OCI-LY7 (cell line): ENCODE measurements around the gene DNAJC7. TPM values are rescaled to one million over a fixed set of nuclear protein-coding genes. Genes with fewer than 3 reads are reported as not detected.
A peak's percentile ranks its signal among the peaks of the same experiment; 100 is the strongest.

ENCODE experiments used
- BruUV-seq: library from RNA; stranded (reverse); fragments of 400-500 nt; replicated peaks from 2 replicates; lab custom pipeline; 2021; lab: Mats Ljungman, UMichigan
- CTCF ChIA-PET: fragments of 300-600 bp; sonication (Branson Sonifier 250); formaldehyde crosslinking; loops from one replicate; lab custom pipeline; 2022; ENCODE audit warnings: antibody characterized with exemption; ENCODE audit not compliant: unreplicated experiment; lab: Charles Lee
- POLR2A ChIA-PET: fragments of 300-600 bp; sonication (Branson Sonifier 250); formaldehyde crosslinking; loops from one replicate; lab custom pipeline; 2022; ENCODE audit warnings: antibody characterized with exemption; lab: Charles Lee
- DNase-seq: peaks from one replicate; pipeline ENCODE4 v3.0.0-alpha.2; 2015; ENCODE audit warnings: low spot score
- H2AFZ ChIP-seq: fragments of 200-600 bp; sonication (generic), shearing (Covaris generic); 2 replicates; pipeline ENCODE4 v1.6.1; 2014; ENCODE audit warnings: mild to moderate bottlenecking, antibody characterized with exemption, low read length, moderate library complexity
- H3K27ac ChIP-seq: fragments of 200-600 bp; sonication (generic); 2 replicates; pipeline ENCODE4 v1.5.1; 2014; ENCODE audit warnings: mixed run types, low read depth, mild to moderate bottlenecking, moderate library complexity, low read length, inconsistent platforms; ENCODE audit not compliant: poor library complexity, severe bottlenecking
- H3K36me3 ChIP-seq: fragments of 200-600 bp; sonication (generic); 2 replicates; pipeline ENCODE4 v1.6.1; 2014; ENCODE audit warnings: mild to moderate bottlenecking, antibody characterized with exemption, low read length, moderate library complexity, mixed read lengths; ENCODE audit not compliant: insufficient read depth
- H3K4me1 ChIP-seq: fragments of 200-600 bp; sonication (generic); 2 replicates; pipeline ENCODE4 v1.5.1; 2014; ENCODE audit warnings: mild to moderate bottlenecking, low read length; ENCODE audit not compliant: insufficient read depth, poor library complexity, severe bottlenecking
- H3K4me2 ChIP-seq: fragments of 200-600 bp; sonication (generic); 2 replicates; pipeline ENCODE4 v1.6.1; 2014; ENCODE audit warnings: mild to moderate bottlenecking, low read length
- H3K4me3 ChIP-seq: fragments of 200-600 bp; sonication (generic); 2 replicates; pipeline ENCODE4 v1.5.1; 2014; ENCODE audit warnings: mild to moderate bottlenecking, low read depth, low read length; ENCODE audit not compliant: poor library complexity, severe bottlenecking
- H3K79me2 ChIP-seq: fragments of 200-600 bp; sonication (generic); 2 replicates; pipeline ENCODE4 v1.6.1; 2016; ENCODE audit warnings: low read depth, mild to moderate bottlenecking, low read length, moderate library complexity, mixed read lengths; ENCODE audit not compliant: insufficient read depth
- H3K9me2 ChIP-seq: fragments of 200-600 bp; sonication (generic); 2 replicates; pipeline ENCODE4 v1.6.1; 2016; ENCODE audit warnings: mild to moderate bottlenecking, low read length, mixed read lengths; ENCODE audit not compliant: insufficient read depth
- H3K9me3 ChIP-seq: fragments of 200-600 bp; sonication (generic); 2 replicates; pipeline ENCODE4 v1.6.1; 2014; ENCODE audit warnings: mild to moderate bottlenecking, mixed run types, low read length, mixed read lengths
- H4K20me1 ChIP-seq: fragments of 200-600 bp; sonication (generic); 2 replicates; pipeline ENCODE4 v1.6.1; 2014; ENCODE audit warnings: mild to moderate bottlenecking, antibody characterized with exemption, low read length, moderate library complexity, mixed read lengths; ENCODE audit not compliant: insufficient read depth
- CTCF ChIP-seq: fragments of 200-600 bp; sonication (generic); conservative IDR thresholded peaks from 2 replicates; pipeline ENCODE4 v1.5.1; 2014; ENCODE audit warnings: mild to moderate bottlenecking, antibody characterized with exemption, low read length, moderate library complexity, mixed read lengths
- EZH2phosphoT487 ChIP-seq: fragments of 200-600 bp; sonication (generic); IDR thresholded peaks from 2 replicates; pipeline ENCODE4 v1.6.1; 2018; ENCODE audit warnings: low read depth, borderline replicate concordance, mild to moderate bottlenecking, mixed run types, antibody characterized with exemption, low read length, moderate library complexity, mixed read lengths
- intact Hi-C: fragments of 100-400 bp; cut with micrococcal nuclease; formaldehyde crosslinking; loops from one replicate; pipeline ENCODE4 v1.10.0; 2022; ENCODE audit not compliant: unreplicated experiment
- total RNA-seq, 2 experiments: library from RNA; depleted of rRNA in 1 of 2; stranded (reverse); fragments of >200 nt in 1 of 2; shearing (Covaris generic) in 1 of 2; gene quantifications; 2 replicates each; pipeline ENCODE4 v1.2.3, GENCODE V29; 2014 to 2022

Gene DNAJC7
- total RNA-seq, 2 experiments from 2014 or later: 76.4 to 124 TPM

- TSS peak; percentile 98 for BruUV-seq
- TF ChIP-seq EZH2phosphoT487 (no peak), CTCF (peak; percentile 52; the same call in 1 of the 2 replicates)
- intact Hi-C loops: no loop called here
- peaks cover 21% of the 10 kb centered on the region for H3K4me1 ChIP-seq
- no peaks in the 10 kb centered on the region for H3K36me3 ChIP-seq
- H2AFZ ChIP-seq: peak within 1 kb of the TSS; percentile 82
- peak within 1 kb of the TSS; percentile 71 for H3K4me3 ChIP-seq
- H4K20me1 ChIP-seq: no peaks in the 10 kb centered on the region
- ChIA-PET CTCF (interaction anchor here (0.6 to 1.1 kb wide), 2 partner anchors 32 to 183 kb away, joined by 3 to 4 read pairs; no protein-coding TSS in a partner anchor), POLR2A (interaction anchor here (0.8 to 1.3 kb wide), 3 partner anchors 9 to 41 kb away, joined by 3 to 4 read pairs (median 3); no protein-coding TSS in a partner anchor)
- H3K9me3 ChIP-seq: no peaks in the 10 kb centered on the region
- H3K79me2 ChIP-seq: peaks cover 7% of the 10 kb centered on the region; the same call in 1 of the 2 replicates
- peak within 1 kb of the TSS; percentile 34 for H3K27ac ChIP-seq
- H3K4me2 ChIP-seq: peak within 1 kb of the TSS; percentile 91
- no peaks in the 10 kb centered on the region for H3K9me2 ChIP-seq
- DNase-seq: peak; percentile 95
Measured at GRCh38 chr17:41930009-41930832, 87.0 kb downstream of the DNAJC7 start, which contains the start of gene ODAD4. ODAD4 (plus strand) TSS chr17:41930617; CDS start chr17:41930724, 107 bp downstream.

- POLR2A ChIA-PET: interaction anchor here (0.6 to 1.4 kb wide), 2 partner anchors 10 to 105 kb away, joined by 3 to 4 read pairs; partner anchors contain the start of gene ACLY
- H3K4me1 ChIP-seq: peaks cover 21% of the 10 kb centered on the region
- H3K9me3 ChIP-seq: no peaks in the 10 kb centered on the region
- DNase-seq: no peak
- BruUV-seq: no TSS peak
- no peaks in the 10 kb centered on the region for H3K36me3 ChIP-seq
- CTCF ChIA-PET: no interaction called here
- peaks cover 7% of the 10 kb centered on the region; the same call in 1 of the 2 replicates for H3K79me2 ChIP-seq
- H3K9me2 ChIP-seq: no peaks in the 10 kb centered on the region
- no peaks in the 10 kb centered on the region for H4K20me1 ChIP-seq
- H3K4me3 ChIP-seq: peak overlapping the region; percentile 71
- no peak overlapping the region for H2AFZ ChIP-seq
- intact Hi-C loops: no loop called here
- H3K27ac ChIP-seq: no peak overlapping the region
- TF ChIP-seq EZH2phosphoT487: no peak
- TF ChIP-seq CTCF: no peak
- H3K4me2 ChIP-seq: peak overlapping the region; percentile 91; the same call in 1 of the 2 replicates
Measured at GRCh38 chr17:41928693-41929251, 88.5 kb downstream of the DNAJC7 start.

Other genes with a start within 250 kb of the DNAJC7 start
- gene JUP, start 230.7 kb downstream of the DNAJC7 start, total RNA-seq (2014; rRNA removed; shearing (Covaris generic)): 29.9 and 40.5 TPM in 2 replicates
- 62.0 and 69.3 TPM in 2 replicates for gene JUP, start 230.7 kb downstream of the DNAJC7 start, total RNA-seq (2022)
- 0.08 TPM in 1 of 2 replicates, not detected in the other for gene P3H4, start 205.5 kb downstream of the DNAJC7 start, total RNA-seq (2014; rRNA removed; shearing (Covaris generic))
- 2.2 and 2.6 TPM in 2 replicates for gene P3H4, start 205.5 kb downstream of the DNAJC7 start, total RNA-seq (2022)
- 1.5 TPM in 1 of 2 replicates, not detected in the other for gene FKBP10, start 204.4 kb downstream of the DNAJC7 start, total RNA-seq (2014; rRNA removed; shearing (Covaris generic))
- 7.3 and 7.8 TPM in 2 replicates for gene FKBP10, start 204.4 kb downstream of the DNAJC7 start, total RNA-seq (2022)
- gene NT5C3B, start 181.2 kb downstream of the DNAJC7 start, total RNA-seq (2014; rRNA removed; shearing (Covaris generic)): 0.16 TPM in 1 of 2 replicates, not detected in the other
- 10.0 and 12.1 TPM in 2 replicates for gene NT5C3B, start 181.2 kb downstream of the DNAJC7 start, total RNA-seq (2022)
- gene KLHL10, start 179.6 kb downstream of the DNAJC7 start, total RNA-seq (2014; rRNA removed; shearing (Covaris generic)): not detected in 2 replicates
- gene KLHL10, start 179.6 kb downstream of the DNAJC7 start, total RNA-seq (2022): not detected in 2 replicates
- gene KLHL11, start 152.0 kb downstream of the DNAJC7 start, total RNA-seq (2014; rRNA removed; shearing (Covaris generic)): 29.9 and 35.4 TPM in 2 replicates
- 20.5 and 20.9 TPM in 2 replicates for gene KLHL11, start 152.0 kb downstream of the DNAJC7 start, total RNA-seq (2022)
- gene ACLY, start 98.5 kb downstream of the DNAJC7 start, total RNA-seq (2014; rRNA removed; shearing (Covaris generic)): 102 and 105 TPM in 2 replicates
- 203 and 222 TPM in 2 replicates for gene ACLY, start 98.5 kb downstream of the DNAJC7 start, total RNA-seq (2022)
- 1.1 and 3.2 TPM in 2 replicates for gene ODAD4, start 86.8 kb downstream of the DNAJC7 start, total RNA-seq (2014; rRNA removed; shearing (Covaris generic))
- 1.3 TPM in 2 replicates for gene ODAD4, start 86.8 kb downstream of the DNAJC7 start, total RNA-seq (2022)
- gene CNP, start 50.6 kb downstream of the DNAJC7 start, total RNA-seq (2014; rRNA removed; shearing (Covaris generic)): 33.8 and 34.1 TPM in 2 replicates
- gene CNP, start 50.6 kb downstream of the DNAJC7 start, total RNA-seq (2022): 43.9 and 50.6 TPM in 2 replicates
- 34.8 and 40.2 TPM in 2 replicates for gene NKIRAS2, start 2.7 kb upstream of the DNAJC7 start, total RNA-seq (2014; rRNA removed; shearing (Covaris generic))
- 32.8 and 38.1 TPM in 2 replicates for gene NKIRAS2, start 2.7 kb upstream of the DNAJC7 start, total RNA-seq (2022)
- 0.10 and 0.25 TPM in 2 replicates for gene C17orf113, start 33.2 kb upstream of the DNAJC7 start, total RNA-seq (2014; rRNA removed; shearing (Covaris generic))
- 0.25 TPM in 1 of 2 replicates, not detected in the other for gene C17orf113, start 33.2 kb upstream of the DNAJC7 start, total RNA-seq (2022)
- gene ZNF385C, start 81.0 kb upstream of the DNAJC7 start, total RNA-seq (2014; rRNA removed; shearing (Covaris generic)): 0.21 and 0.85 TPM in 2 replicates
- 0.26 and 0.67 TPM in 2 replicates for gene ZNF385C, start 81.0 kb upstream of the DNAJC7 start, total RNA-seq (2022)
- 7.7 and 10.3 TPM in 2 replicates for gene DHX58, start 95.3 kb upstream of the DNAJC7 start, total RNA-seq (2014; rRNA removed; shearing (Covaris generic))
- gene DHX58, start 95.3 kb upstream of the DNAJC7 start, total RNA-seq (2022): 19.4 and 23.7 TPM in 2 replicates
- 56.1 and 73.0 TPM in 2 replicates for gene KAT2A, start 103.9 kb upstream of the DNAJC7 start, total RNA-seq (2014; rRNA removed; shearing (Covaris generic))
- 89.8 and 95.2 TPM in 2 replicates for gene KAT2A, start 103.9 kb upstream of the DNAJC7 start, total RNA-seq (2022)
- 0.16 TPM in 1 of 2 replicates, not detected in the other for gene HSPB9, start 105.4 kb upstream of the DNAJC7 start, total RNA-seq (2014; rRNA removed; shearing (Covaris generic))
- not detected in 2 replicates for gene HSPB9, start 105.4 kb upstream of the DNAJC7 start, total RNA-seq (2022)
- 37.3 and 50.1 TPM in 2 replicates for gene RAB5C, start 137.6 kb upstream of the DNAJC7 start, total RNA-seq (2014; rRNA removed; shearing (Covaris generic))
- 60.6 and 61.2 TPM in 2 replicates for gene RAB5C, start 137.6 kb upstream of the DNAJC7 start, total RNA-seq (2022)
- not detected in 2 replicates for gene KCNH4, start 163.7 kb upstream of the DNAJC7 start, total RNA-seq (2014; rRNA removed; shearing (Covaris generic))
- gene KCNH4, start 163.7 kb upstream of the DNAJC7 start, total RNA-seq (2022): not detected in 2 replicates
- not detected in 2 replicates for gene HCRT, start 168.0 kb upstream of the DNAJC7 start, total RNA-seq (2014; rRNA removed; shearing (Covaris generic))
- not detected in 2 replicates for gene HCRT, start 168.0 kb upstream of the DNAJC7 start, total RNA-seq (2022)
- 30.0 and 30.7 TPM in 2 replicates for gene GHDC, start 177.1 kb upstream of the DNAJC7 start, total RNA-seq (2014; rRNA removed; shearing (Covaris generic))
- 25.0 and 33.2 TPM in 2 replicates for gene GHDC, start 177.1 kb upstream of the DNAJC7 start, total RNA-seq (2022)